ENCODE measurements around the gene FOXN3.

Gene FOXN3

DNA sequence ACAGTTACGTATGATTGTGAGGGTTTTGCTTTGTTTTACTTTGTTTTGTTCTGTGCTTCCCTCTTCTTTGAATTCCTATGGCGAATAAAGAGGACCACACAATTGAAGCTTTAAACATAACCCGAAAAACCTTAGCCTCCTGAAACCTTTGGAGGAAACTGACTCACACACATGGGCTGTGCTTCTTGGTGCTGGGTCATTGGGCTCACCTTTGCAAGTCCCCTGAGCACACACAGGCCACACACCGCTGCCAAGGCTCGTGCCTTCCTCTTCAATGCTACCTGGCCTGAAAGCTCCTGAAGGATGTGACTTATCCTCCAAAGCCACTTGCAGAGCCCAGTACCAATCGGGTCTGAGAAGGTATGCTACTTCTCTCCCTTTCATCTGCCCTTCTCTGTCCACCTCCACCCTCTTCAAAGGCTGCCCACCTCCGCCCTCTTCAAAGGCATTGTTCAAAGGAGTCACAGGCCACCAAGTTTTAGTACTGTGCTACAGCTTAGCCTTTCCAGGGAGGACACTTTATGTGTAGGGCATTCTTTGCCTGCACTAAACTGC, 114.6 kb downstream of the FOXN3 start:
- Histone ChIP-seq H3K18ac (ENCODE audit: low read length) (no peak overlapping the region), H4K5ac (ENCODE audit: low read length) (no peak overlapping the region), H3K4me3 (ENCODE audit: low read length) (no peak overlapping the region), H3K27me3 (ENCODE audit: insufficient read depth, low read length, poor library complexity) (no peaks in the 10 kb centered on the region), H3K23ac (ENCODE audit: low read length) (no peak overlapping the region), H4K8ac (ENCODE audit: low read depth, low read length) (no peak overlapping the region), H3K79me2 (ENCODE audit: control insufficient read depth, insufficient read depth, low read length) (peaks cover 9% of the 10 kb centered on the region), H3K56ac (ENCODE audit: low read length) (no peak overlapping the region), H3K27ac (ENCODE audit: low read depth, low read length) (no peak overlapping the region), H3K79me1 (ENCODE audit: low read length) (peaks cover 9% of the 10 kb centered on the region), H3K36me3 (ENCODE audit: control insufficient read depth, insufficient read depth, low read length) (no peaks in the 10 kb centered on the region), H2AK5ac (ENCODE audit: low read length) (no peak overlapping the region), H3K4me1 (ENCODE audit: control insufficient read depth, low read depth, low read length) (peaks cover 7% of the 10 kb centered on the region), H2BK120ac (ENCODE audit: low read depth, low read length) (no peak overlapping the region), H3K4ac (ENCODE audit: low read depth, low read length) (no peak overlapping the region), H2BK15ac (replicated peaks; ENCODE audit: low read depth) (no peak overlapping the region), H2BK5ac (ENCODE audit: low read length) (no peak overlapping the region), H3K9ac (ENCODE audit: low read length) (no peak overlapping the region), H3K4me2 (ENCODE audit: low read length) (no peak overlapping the region)
- no peak for DNase-seq
- no CpG with 5 or more reads among the region's 7 CpGs for WGBS (ENCODE audit: extremely low coverage, insufficient coverage, low lambda C conversion rate)

DNA sequence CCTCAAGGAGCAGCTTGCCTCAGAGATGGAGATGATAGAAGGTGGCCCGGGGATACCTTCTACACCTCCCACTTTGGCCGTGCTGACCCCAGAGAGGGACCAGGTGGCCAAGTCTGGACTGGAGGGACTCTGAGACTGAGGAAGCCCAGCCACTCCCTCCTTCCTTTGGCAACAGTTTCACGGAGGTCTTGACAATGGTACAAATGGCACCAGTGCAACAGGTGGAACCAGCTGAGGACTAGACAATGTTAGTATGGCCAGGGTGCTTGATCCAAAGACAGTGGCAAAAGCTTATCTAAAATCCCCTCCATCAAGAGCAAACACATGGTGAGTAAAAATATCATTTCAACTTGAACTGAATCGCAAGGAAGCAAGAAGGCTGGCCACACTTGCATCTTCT, 117.4 kb downstream of the FOXN3 start:
- DNase-seq: no peak
- Histone ChIP-seq H3K4me1 (ENCODE audit: control insufficient read depth, low read depth, low read length) (peaks cover 12% of the 10 kb centered on the region), H3K36me3 (ENCODE audit: control insufficient read depth, insufficient read depth, low read length) (no peaks in the 10 kb centered on the region), H3K9ac (ENCODE audit: low read length) (no peak overlapping the region), H3K4ac (ENCODE audit: low read depth, low read length) (no peak overlapping the region), H3K27me3 (ENCODE audit: insufficient read depth, low read length, poor library complexity) (no peaks in the 10 kb centered on the region), H2AK5ac (ENCODE audit: low read length) (no peak overlapping the region), H4K8ac (ENCODE audit: low read depth, low read length) (no peak overlapping the region), H2BK15ac (replicated peaks; ENCODE audit: low read depth) (no peak overlapping the region), H2BK120ac (ENCODE audit: low read depth, low read length) (no peak overlapping the region), H3K4me3 (ENCODE audit: low read length) (no peak overlapping the region), H2BK5ac (ENCODE audit: low read length) (no peak overlapping the region), H4K5ac (ENCODE audit: low read length) (no peak overlapping the region), H3K4me2 (ENCODE audit: low read length) (no peak overlapping the region), H3K79me2 (ENCODE audit: control insufficient read depth, insufficient read depth, low read length) (peaks cover 9% of the 10 kb centered on the region), H3K18ac (ENCODE audit: low read length) (no peak overlapping the region), H3K23ac (ENCODE audit: low read length) (no peak overlapping the region), H3K79me1 (ENCODE audit: low read length) (peaks cover 13% of the 10 kb centered on the region), H3K27ac (ENCODE audit: low read depth, low read length) (no peak overlapping the region), H3K56ac (ENCODE audit: low read length) (no peak overlapping the region)
- whole genome bisulfite sequencing (ENCODE audit: extremely low coverage, insufficient coverage, low lambda C conversion rate): no CpG with 5 or more reads among the region's 4 CpGs

DNA sequence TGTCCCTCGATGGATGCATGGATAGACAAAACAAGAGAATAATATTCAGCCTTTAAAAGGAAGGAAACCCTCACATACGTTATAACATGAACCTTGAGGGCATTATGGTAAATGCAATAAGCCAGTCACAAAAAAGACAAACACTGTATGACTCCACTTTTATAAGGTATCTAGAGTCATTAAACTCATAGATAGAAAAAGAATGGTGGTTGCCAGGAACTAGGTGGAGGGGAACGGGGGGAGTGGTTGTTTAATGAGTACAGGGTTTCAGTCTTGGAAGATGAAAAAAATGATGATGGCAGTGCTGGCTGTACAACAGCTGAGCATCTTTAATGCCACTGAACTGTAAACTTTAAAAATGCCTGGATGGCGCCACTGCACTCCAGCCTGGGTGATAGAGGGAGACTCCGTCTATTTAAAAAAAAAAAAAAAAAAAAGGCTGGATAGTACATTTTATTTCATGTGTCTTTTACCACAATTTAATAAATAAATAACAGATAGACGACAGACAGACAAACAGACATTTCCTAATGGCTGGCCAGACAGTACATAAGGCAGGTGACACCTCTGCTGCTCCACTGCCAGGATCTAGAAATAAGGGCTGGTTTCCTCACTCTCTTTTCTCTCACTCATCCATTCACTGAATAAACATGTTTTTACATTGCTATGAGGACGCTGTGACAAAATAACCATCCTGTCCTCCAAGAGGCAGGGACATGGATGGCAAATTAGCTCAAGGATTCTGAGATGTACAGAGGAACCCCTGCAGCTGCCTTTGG, 118.8 kb downstream of the FOXN3 start:
- Histone ChIP-seq H3K18ac (ENCODE audit: low read length) (no peak overlapping the region), H3K9ac (ENCODE audit: low read length) (no peak overlapping the region), H3K4me2 (ENCODE audit: low read length) (no peak overlapping the region), H2BK15ac (replicated peaks; ENCODE audit: low read depth) (no peak overlapping the region), H3K4me1 (ENCODE audit: control insufficient read depth, low read depth, low read length) (peaks cover 19% of the 10 kb centered on the region), H3K27me3 (ENCODE audit: insufficient read depth, low read length, poor library complexity) (no peaks in the 10 kb centered on the region), H3K79me2 (ENCODE audit: control insufficient read depth, insufficient read depth, low read length) (peaks cover 9% of the 10 kb centered on the region), H4K8ac (ENCODE audit: low read depth, low read length) (no peak overlapping the region), H3K36me3 (ENCODE audit: control insufficient read depth, insufficient read depth, low read length) (no peaks in the 10 kb centered on the region), H3K27ac (ENCODE audit: low read depth, low read length) (no peak overlapping the region), H2BK120ac (ENCODE audit: low read depth, low read length) (no peak overlapping the region), H4K5ac (ENCODE audit: low read length) (no peak overlapping the region), H2AK5ac (ENCODE audit: low read length) (no peak overlapping the region), H3K4me3 (ENCODE audit: low read length) (no peak overlapping the region), H3K56ac (ENCODE audit: low read length) (no peak overlapping the region), H3K23ac (ENCODE audit: low read length) (no peak overlapping the region), H3K4ac (ENCODE audit: low read depth, low read length) (no peak overlapping the region), H2BK5ac (ENCODE audit: low read length) (no peak overlapping the region), H3K79me1 (ENCODE audit: low read length) (peaks cover 13% of the 10 kb centered on the region)
- DNase-seq: no peak
- no CpG with 5 or more reads among the region's 7 CpGs for WGBS (ENCODE audit: extremely low coverage, insufficient coverage, low lambda C conversion rate)

DNA sequence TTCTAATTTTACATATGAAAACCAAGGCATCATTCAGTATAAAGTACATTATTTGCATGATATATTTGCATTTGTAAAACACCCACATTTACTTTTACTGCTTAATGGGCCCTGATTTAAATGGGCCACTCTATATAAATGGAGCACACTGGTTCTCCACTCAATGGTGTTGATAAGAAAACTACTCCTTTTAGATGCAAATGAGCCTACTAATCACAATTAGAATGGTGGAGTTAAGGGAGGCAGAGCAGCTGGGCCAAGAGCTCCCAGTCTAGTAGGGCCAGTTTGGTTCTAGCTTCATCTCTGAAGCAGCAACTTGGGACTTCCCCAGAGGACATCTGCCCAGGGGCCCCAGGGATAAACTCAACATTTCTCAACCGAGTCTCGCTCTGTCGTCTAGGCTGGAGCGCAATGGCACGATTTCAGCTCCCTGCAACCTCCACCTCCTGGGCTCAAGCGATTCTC, 120.7 kb downstream of the FOXN3 start:
- Histone ChIP-seq H2BK120ac (ENCODE audit: low read depth, low read length) (no peak overlapping the region), H4K5ac (ENCODE audit: low read length) (no peak overlapping the region), H3K79me1 (ENCODE audit: low read length) (peaks cover 16% of the 10 kb centered on the region), H3K27ac (ENCODE audit: low read depth, low read length) (no peak overlapping the region), H2AK5ac (ENCODE audit: low read length) (no peak overlapping the region), H2BK15ac (replicated peaks; ENCODE audit: low read depth) (no peak overlapping the region), H3K36me3 (ENCODE audit: control insufficient read depth, insufficient read depth, low read length) (no peaks in the 10 kb centered on the region), H3K79me2 (ENCODE audit: control insufficient read depth, insufficient read depth, low read length) (peaks cover 7% of the 10 kb centered on the region), H3K23ac (ENCODE audit: low read length) (no peak overlapping the region), H3K27me3 (ENCODE audit: insufficient read depth, low read length, poor library complexity) (no peaks in the 10 kb centered on the region), H3K56ac (ENCODE audit: low read length) (no peak overlapping the region), H3K4me2 (ENCODE audit: low read length) (no peak overlapping the region), H4K8ac (ENCODE audit: low read depth, low read length) (no peak overlapping the region), H3K18ac (ENCODE audit: low read length) (no peak overlapping the region), H3K4me1 (ENCODE audit: control insufficient read depth, low read depth, low read length) (peaks cover 26% of the 10 kb centered on the region), H2BK5ac (ENCODE audit: low read length) (no peak overlapping the region), H3K4ac (ENCODE audit: low read depth, low read length) (no peak overlapping the region), H3K9ac (ENCODE audit: low read length) (no peak overlapping the region), H3K4me3 (ENCODE audit: low read length) (no peak overlapping the region)
- no CpG with 5 or more reads among the region's 6 CpGs for WGBS (ENCODE audit: extremely low coverage, insufficient coverage, low lambda C conversion rate)
- DNase-seq: peak; percentile 49

DNA sequence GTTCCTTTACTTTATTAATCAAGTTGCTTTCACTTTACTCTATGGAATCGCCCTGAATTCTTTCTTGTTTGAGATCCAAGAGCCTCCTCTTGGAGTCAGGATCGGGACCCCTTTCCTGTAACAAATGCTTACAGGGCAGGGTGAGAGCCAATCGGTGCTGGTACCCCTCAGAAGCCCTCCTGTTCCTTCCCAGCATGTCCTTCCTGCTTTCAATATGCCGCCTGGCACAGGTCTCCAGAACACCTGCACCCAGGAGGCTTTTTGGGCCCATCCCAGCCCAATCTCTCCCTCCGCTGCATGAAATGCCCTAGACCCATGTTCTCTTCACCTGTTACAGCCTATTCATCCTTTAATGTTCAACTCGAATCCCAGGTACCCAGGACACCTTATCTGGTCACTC, 122.2 kb downstream of the FOXN3 start:
- Histone ChIP-seq H3K9ac (ENCODE audit: low read length) (no peak overlapping the region), H2BK5ac (ENCODE audit: low read length) (no peak overlapping the region), H3K23ac (ENCODE audit: low read length) (no peak overlapping the region), H3K79me1 (ENCODE audit: low read length) (peaks cover 21% of the 10 kb centered on the region), H3K36me3 (ENCODE audit: control insufficient read depth, insufficient read depth, low read length) (no peaks in the 10 kb centered on the region), H3K27ac (ENCODE audit: low read depth, low read length) (no peak overlapping the region), H2BK120ac (ENCODE audit: low read depth, low read length) (no peak overlapping the region), H3K79me2 (ENCODE audit: control insufficient read depth, insufficient read depth, low read length) (peaks cover 10% of the 10 kb centered on the region), H3K27me3 (ENCODE audit: insufficient read depth, low read length, poor library complexity) (no peaks in the 10 kb centered on the region), H3K4me1 (ENCODE audit: control insufficient read depth, low read depth, low read length) (peaks cover 26% of the 10 kb centered on the region), H3K4me3 (ENCODE audit: low read length) (no peak overlapping the region), H4K8ac (ENCODE audit: low read depth, low read length) (no peak overlapping the region), H3K18ac (ENCODE audit: low read length) (no peak overlapping the region), H2AK5ac (ENCODE audit: low read length) (peak overlapping the region; percentile 65), H4K5ac (ENCODE audit: low read length) (no peak overlapping the region), H2BK15ac (replicated peaks; ENCODE audit: low read depth) (no peak overlapping the region), H3K4ac (ENCODE audit: low read depth, low read length) (no peak overlapping the region), H3K56ac (ENCODE audit: low read length) (no peak overlapping the region), H3K4me2 (ENCODE audit: low read length) (no peak overlapping the region)
- no CpG with 5 or more reads among the region's 6 CpGs for WGBS (ENCODE audit: extremely low coverage, insufficient coverage, low lambda C conversion rate)
- no peak for DNase-seq
